Pulmonary artery endothelial cell (primary cell): ENCODE results near the gene NOTCH2NLA. TPM values are rescaled to one million over a fixed set of nuclear protein-coding genes. Genes with fewer than 3 reads are reported as not detected.
"Not testable (repeated sequence)": the region's sequence is repeated elsewhere in the genome, so short reads cannot be mapped to it uniquely, and the experiment has no call there.

ENCODE experiments used
- DNase-seq: peaks from one replicate; pipeline ENCODE4 v3.0.0-alpha.2; 2011; ENCODE audit warnings: low read depth, low spot score
- total RNA-seq: library from RNA; depleted of rRNA; stranded (reverse); fragments of >200 nt; gene quantifications from 2 replicates; pipeline ENCODE4 v1.2.3, GENCODE V29; 2014

NOTCH2NLA gene
- total RNA-seq, 1 donor from 2014 or later = 24.0 TPM

GRCh38 chr1:146167740-146168139 lies 61.1 kb downstream of the NOTCH2NLA start:
- not testable (repeated sequence) for DNase-seq

GRCh38 chr1:146167273-146167672 lies 61.5 kb downstream of the NOTCH2NLA start:
- not testable (repeated sequence) for DNase-seq

GRCh38 chr1:146144465-146144864 lies 84.4 kb downstream of the NOTCH2NLA start, which contains the start of gene NBPF10:
TSS of gene NBPF10 (minus strand) at chr1:146144804. CDS start at chr1:146144769, 35 bp downstream.
- DNase-seq = not testable (repeated sequence)

Other genes starting within 250 kb of the NOTCH2NLA start
- gene TXNIP, start 232.4 kb downstream of the NOTCH2NLA start, total RNA-seq = 42.1 and 57.6 TPM in 2 replicates
- not detected in 2 replicates for gene HJV, start 207.3 kb downstream of the NOTCH2NLA start, total RNA-seq
- gene NBPF10, start 84.2 kb downstream of the NOTCH2NLA start, total RNA-seq = 0.66 and 1.1 TPM in 2 replicates